ENCODE measurements around the gene PPIP5K2.

DNA sequence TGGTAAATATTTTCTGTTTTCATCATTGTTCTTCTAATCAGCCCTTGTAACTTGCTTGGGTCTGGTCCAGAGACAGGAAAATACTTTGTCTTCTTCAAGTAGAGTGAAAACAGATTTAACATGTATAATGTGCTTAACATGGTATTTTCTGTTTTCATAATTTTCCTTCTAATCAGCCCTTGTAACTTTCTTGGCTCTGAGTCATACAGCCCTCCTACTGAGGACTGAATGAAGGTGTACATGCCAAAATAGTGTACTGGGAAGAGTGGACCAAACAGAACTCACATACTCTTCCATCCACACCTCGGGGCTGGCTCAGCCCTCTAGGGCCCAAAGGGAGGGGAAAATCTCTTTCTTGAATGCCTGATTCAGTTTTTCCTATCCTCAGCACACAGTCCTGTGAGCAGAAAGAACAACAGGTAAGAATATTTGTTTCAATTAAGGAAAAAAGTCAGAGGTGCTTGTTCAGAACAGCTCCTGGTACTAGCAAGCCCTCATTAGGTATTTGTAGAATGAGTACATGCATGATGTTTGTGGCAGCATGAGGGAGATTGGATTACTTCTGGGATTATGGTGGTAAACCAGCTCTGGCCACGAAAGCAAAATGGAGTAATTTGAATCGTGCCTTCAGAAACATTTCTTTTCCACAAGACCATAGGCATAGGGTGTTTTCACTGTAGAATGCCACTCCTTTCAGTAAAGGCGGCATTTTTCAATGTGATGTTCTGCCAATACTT, 114.3 kb downstream of the PPIP5K2 start:
- TF ChIP-seq CTCF (IDR thresholded peaks at IDR 0.05; ENCODE audit: low read length) (no peak), EZH2 (optimal IDR thresholded peaks at IDR 0.05; ENCODE audit: low read depth, low read length) (no peak), EZH2phosphoT487 (IDR thresholded peaks at IDR 0.05; ENCODE audit: low read length) (no peak)
